Peyer's patch (tissue), 4 donors: ENCODE results near the gene TAS2R9. TPM values are rescaled to one million over a fixed set of nuclear protein-coding genes. Genes with fewer than 3 reads are reported as not detected.

Source experiments
- DNase-seq, 3 donors: peaks; one replicate each; pipeline ENCODE4 v3.0.0-alpha.2; 2017 to 2019
- H3K27ac ChIP-seq, 4 donors: fragments of 200-600 bp; sonication (generic); one replicate each; pipeline ENCODE4 v1.5.1; 2016 to 2019
- H3K27me3 ChIP-seq, 2 donors: fragments of 200-600 bp; sonication (generic); one replicate each; pipeline ENCODE4 v1.5.1; 2019
- H3K36me3 ChIP-seq, 3 donors: fragments of 200-600 bp; sonication (generic); one replicate each; pipeline ENCODE4 v1.5.1; 2016 to 2019
- H3K4me1 ChIP-seq, 4 donors: fragments of 200-600 bp; sonication (generic); one replicate each; pipeline ENCODE4 v1.5.1; 2016 to 2019
- H3K4me3 ChIP-seq, 4 donors: fragments of 200-600 bp; sonication (generic); 1 replicate in 3 of 4; 2 replicates in 1 of 4; pipeline ENCODE4 v1.5.1; 2016 to 2019; ENCODE audit warnings: mild to moderate bottlenecking in 1 of 4
- H3K9me3 ChIP-seq, 4 donors: fragments of 200-600 bp; sonication (generic); one replicate each; pipeline ENCODE4 v1.5.1; 2016 to 2019; ENCODE audit warnings: mild to moderate bottlenecking in 1 of 4
- POLR2A ChIP-seq, 2 donors: fragments of 450-650 bp; IDR thresholded peaks; one replicate each; pipeline ENCODE4 v1.5.1; 2017; ENCODE audit warnings: antibody characterized with exemption in 2 of 2, mild to moderate bottlenecking in 2 of 2, moderate library complexity in 2 of 2
- total RNA-seq, 4 donors: library from RNA; depleted of rRNA; stranded (reverse); fragments of >200 nt; gene quantifications; one replicate each; pipeline ENCODE4 v1.1.0, GENCODE V29; 2016
- TF ChIP-seq, protein P1 (sequence below), 6 experiments: fragments of 450-650 bp in 4 of 6; fragments of 200-600 bp in 2 of 6; sonication (generic) in 1 of 6; IDR thresholded peaks; one replicate each; pipeline ENCODE4 v1.5.1; 2017 to 2019; ENCODE audit warnings: antibody characterized with exemption in 6 of 6, mild to moderate bottlenecking in 3 of 6, moderate library complexity in 1 of 6

TAS2R9 gene
- total RNA-seq, 4 donors from 2014 or later = not detected

DNA sequence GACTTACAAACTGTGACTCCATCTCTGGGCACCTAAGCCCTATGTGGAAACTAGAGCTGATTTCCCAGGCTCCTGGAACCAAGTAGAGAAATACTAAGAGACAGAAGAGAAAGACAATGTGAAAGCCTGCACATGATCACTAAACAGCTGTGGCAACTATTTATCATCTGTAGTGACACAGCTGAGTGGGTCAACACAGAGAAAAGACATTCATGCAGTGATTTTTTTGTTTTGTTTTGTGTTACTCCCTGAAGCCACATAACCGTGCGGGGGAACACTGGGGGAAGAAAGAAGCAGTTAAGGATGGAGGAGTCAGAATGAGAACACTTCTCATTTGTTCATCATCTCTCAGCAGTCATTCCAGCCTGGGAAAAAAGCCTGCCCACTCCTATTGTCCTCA is 37.8 kb upstream of the TAS2R9 start:
- DNase-seq = no peak
- H3K27ac ChIP-seq = no peak overlapping the region
- H3K9me3 ChIP-seq = no peaks in the 10 kb centered on the region
- H3K27me3 ChIP-seq = no peaks in the 10 kb centered on the region
- no peaks in the 10 kb centered on the region for H3K4me1 ChIP-seq
- TF ChIP-seq POLR2A (IDR thresholded peaks at IDR 0.05) = no peak
- H3K4me3 ChIP-seq = no peak overlapping the region
- no peaks in the 10 kb centered on the region for H3K36me3 ChIP-seq

DNA sequence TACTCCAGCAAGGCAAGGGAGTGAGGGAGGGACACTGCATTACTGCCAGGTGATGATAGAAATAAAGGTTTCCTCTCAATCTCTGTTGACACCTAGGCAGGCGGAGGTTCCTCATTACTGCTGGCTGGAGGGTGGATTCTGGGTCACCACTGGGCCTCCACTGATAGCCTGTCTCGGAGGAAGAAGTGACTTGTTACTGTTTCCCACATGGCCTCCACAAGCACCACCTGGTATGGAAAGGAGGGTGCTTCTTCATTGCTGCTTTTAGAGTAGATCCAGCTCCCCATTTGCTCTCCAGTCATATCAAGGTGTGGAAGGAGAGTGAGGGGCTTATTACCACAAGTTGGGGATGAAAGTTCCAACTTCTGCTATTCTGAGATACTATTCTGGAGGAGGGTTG is 32.9 kb upstream of the TAS2R9 start:
- H3K9me3 ChIP-seq = no peaks in the 10 kb centered on the region
- H3K27ac ChIP-seq = no peak overlapping the region
- no peak for DNase-seq
- no peak overlapping the region for H3K4me3 ChIP-seq
- H3K4me1 ChIP-seq = no peaks in the 10 kb centered on the region
- no peak for TF ChIP-seq POLR2A (IDR thresholded peaks at IDR 0.05)
- TF ChIP-seq, protein P1, sequence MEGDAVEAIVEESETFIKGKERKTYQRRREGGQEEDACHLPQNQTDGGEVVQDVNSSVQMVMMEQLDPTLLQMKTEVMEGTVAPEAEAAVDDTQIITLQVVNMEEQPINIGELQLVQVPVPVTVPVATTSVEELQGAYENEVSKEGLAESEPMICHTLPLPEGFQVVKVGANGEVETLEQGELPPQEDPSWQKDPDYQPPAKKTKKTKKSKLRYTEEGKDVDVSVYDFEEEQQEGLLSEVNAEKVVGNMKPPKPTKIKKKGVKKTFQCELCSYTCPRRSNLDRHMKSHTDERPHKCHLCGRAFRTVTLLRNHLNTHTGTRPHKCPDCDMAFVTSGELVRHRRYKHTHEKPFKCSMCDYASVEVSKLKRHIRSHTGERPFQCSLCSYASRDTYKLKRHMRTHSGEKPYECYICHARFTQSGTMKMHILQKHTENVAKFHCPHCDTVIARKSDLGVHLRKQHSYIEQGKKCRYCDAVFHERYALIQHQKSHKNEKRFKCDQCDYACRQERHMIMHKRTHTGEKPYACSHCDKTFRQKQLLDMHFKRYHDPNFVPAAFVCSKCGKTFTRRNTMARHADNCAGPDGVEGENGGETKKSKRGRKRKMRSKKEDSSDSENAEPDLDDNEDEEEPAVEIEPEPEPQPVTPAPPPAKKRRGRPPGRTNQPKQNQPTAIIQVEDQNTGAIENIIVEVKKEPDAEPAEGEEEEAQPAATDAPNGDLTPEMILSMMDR (IDR thresholded peaks at IDR 0.05) = no peak
- H3K36me3 ChIP-seq = no peaks in the 10 kb centered on the region
- no peaks in the 10 kb centered on the region for H3K27me3 ChIP-seq

DNA sequence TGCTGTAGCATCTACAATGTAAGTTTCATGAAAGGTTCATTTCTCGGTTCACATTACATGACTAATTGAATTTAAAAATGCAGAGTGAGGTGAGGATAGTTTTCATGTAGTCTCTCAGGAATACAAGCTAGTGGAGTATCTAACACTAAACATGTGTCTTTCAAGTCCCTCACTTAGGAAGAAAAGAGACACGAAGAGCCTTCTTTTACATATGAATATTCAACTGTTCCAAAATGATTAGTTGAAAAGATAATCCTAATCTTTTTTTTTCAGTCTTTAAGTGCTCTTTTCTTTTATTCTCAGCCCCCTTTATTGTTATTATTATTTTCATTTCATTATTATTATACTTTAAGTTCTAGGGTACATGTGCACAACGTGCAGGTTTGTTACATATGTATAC is 28.5 kb upstream of the TAS2R9 start:
- Histone ChIP-seq H3K27me3 (no peaks in the 10 kb centered on the region), H3K4me1 (no peaks in the 10 kb centered on the region), H3K4me3 (no peak overlapping the region), H3K36me3 (no peaks in the 10 kb centered on the region), H3K9me3 (no peaks in the 10 kb centered on the region), H3K27ac (no peak overlapping the region)
- no peak for DNase-seq
- TF ChIP-seq POLR2A (IDR thresholded peaks at IDR 0.05) = no peak
- TF ChIP-seq, protein P1 (IDR thresholded peaks at IDR 0.05) = no peak

DNA sequence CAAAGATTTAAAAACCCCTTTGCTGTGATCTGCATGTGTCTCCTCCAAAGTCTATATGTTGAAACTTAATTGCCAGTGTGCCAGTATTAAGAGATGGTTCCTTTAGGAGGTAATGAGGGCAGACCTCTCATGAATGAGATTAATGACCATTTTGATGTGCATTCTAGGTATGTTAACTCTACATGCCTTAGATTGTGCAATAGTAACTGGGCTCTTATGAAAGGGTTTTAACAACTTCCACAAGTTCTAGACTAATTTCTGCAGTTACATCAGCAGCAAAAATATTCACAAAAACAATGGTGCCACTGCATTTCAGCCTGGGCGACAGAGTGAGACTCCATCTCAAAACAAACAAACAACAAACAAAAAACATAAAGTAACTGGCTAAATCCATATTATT is 20.0 kb upstream of the TAS2R9 start:
- Histone ChIP-seq H3K4me1 (no peaks in the 10 kb centered on the region), H3K27ac (no peak overlapping the region), H3K4me3 (no peak overlapping the region), H3K9me3 (no peaks in the 10 kb centered on the region), H3K27me3 (no peaks in the 10 kb centered on the region), H3K36me3 (no peaks in the 10 kb centered on the region)
- no peak for DNase-seq
- TF ChIP-seq POLR2A (IDR thresholded peaks at IDR 0.05) = no peak

DNA sequence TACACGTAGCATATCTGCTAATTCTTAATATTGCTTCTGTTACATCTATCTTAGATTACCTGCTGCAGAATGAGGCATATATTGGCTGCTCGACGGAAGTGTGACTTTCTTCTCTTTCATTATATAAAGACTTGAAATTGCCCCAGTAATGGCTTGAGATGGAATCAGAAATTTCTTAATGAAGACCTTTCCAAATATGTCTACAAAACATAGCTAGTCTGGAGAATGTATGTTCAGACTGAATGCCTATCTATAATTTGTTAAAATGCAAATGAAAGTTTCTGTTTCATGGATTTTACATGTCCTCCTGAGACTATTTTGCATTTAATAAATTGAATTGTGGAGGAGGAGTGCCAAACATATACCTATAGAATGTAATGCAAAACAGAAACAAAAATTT is 16.3 kb upstream of the TAS2R9 start, which contains the start of gene TAS2R10:
TAS2R10 (minus strand) TSS at position 101 of the 400 bp plus-strand sequence; CDS start at position 12, 89 bp downstream.
- Histone ChIP-seq H3K36me3 (no peaks in the 10 kb centered on the region), H3K4me3 (no peak within 1 kb of the TSS), H3K9me3 (no peaks in the 10 kb centered on the region), H3K27ac (no peak within 1 kb of the TSS), H3K27me3 (no peaks in the 10 kb centered on the region), H3K4me1 (no peaks in the 10 kb centered on the region)
- no peak for DNase-seq
- TF ChIP-seq POLR2A (IDR thresholded peaks at IDR 0.05) = no peak
- TF ChIP-seq, protein P1 (IDR thresholded peaks at IDR 0.05) = no peak

DNA sequence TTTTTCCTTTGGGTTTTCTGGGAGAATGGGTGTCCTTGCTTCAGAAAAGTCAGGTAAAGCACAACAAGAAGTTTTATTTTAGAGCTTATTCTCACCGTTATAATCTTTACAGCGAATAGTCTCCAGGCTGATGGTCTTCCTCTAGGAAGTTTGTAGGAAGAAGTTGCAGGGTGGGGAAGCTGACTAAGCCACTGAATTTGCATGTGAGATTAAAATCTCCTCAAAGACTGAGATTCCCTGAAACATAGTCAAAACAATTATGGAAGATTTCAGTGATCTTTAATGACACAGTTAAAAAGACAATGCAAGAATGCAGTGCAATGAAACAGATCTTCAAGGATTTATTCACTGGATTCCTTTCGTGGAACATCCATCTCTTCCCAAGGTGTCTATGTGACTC is 15.0 kb upstream of the TAS2R9 start:
- Histone ChIP-seq H3K9me3 (no peaks in the 10 kb centered on the region), H3K4me1 (no peaks in the 10 kb centered on the region)
- no peak for TF ChIP-seq POLR2A (IDR thresholded peaks at IDR 0.05)
- TF ChIP-seq, protein P1 (IDR thresholded peaks at IDR 0.05) = no peak

DNA sequence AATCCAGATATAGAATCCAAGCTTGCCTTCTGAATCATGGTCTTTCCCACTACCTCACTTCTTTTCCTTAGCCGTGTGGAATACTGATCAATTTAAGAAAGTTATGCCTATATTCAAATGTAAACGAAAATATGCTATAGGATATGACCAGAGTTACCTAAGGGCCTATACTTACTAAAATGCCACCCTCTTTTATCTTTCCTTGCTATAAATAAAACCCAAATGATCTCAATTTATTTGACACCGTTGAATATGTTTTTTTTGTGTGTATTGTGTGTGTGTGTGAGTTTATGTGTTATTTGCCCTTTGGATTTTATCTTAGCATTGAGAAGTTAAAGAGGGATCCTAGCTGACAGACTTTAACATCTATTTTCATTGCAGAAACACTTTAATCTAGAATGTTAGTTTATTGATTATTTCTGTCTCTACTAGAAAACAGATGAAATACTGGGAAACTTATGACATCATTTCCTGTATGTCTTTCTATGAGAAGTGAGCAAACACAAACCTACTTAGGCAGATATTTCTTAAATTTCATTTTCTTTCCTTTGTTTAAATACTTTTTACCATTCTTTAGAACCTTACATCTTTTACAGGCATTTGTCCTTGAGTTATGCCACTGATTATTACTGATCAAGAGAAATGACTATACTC is 2.0 kb upstream of the TAS2R9 start:
- Histone ChIP-seq H3K4me1 (no peaks in the 10 kb centered on the region), H3K4me3 (no peak overlapping the region), H3K9me3 (no peaks in the 10 kb centered on the region), H3K27ac (no peak overlapping the region), H3K36me3 (no peaks in the 10 kb centered on the region), H3K27me3 (no peaks in the 10 kb centered on the region)
- no peak for DNase-seq
- TF ChIP-seq, protein P1 (IDR thresholded peaks at IDR 0.05) = no peak
- no peak for TF ChIP-seq POLR2A (IDR thresholded peaks at IDR 0.05)

More for the DNA sequence above, 15.0 kb upstream of the TAS2R9 start:
- Histone ChIP-seq H3K27ac (no peak overlapping the region), H3K27me3 (no peaks in the 10 kb centered on the region), H3K36me3 (no peaks in the 10 kb centered on the region), H3K4me3 (no peak overlapping the region)
- no peak for DNase-seq
